Activated CD4-positive, alpha-beta T cell treated with anti-CD3 and anti-CD28 coated beads, Interleukin-2, amount 10 ng/mL, durations not matched to agents 24 days and 14 days (primary cell): Measurements from ENCODE around the gene DGKH. TPM values are rescaled to one million over a fixed set of nuclear protein-coding genes. Genes with fewer than 3 reads are reported as not detected.

Experiments
- DNase-seq: peaks from one replicate; pipeline ENCODE4 v3.0.0; 2022
- H3K27ac Mint-ChIP-seq: one replicate; pipeline ENCODE4 v1.8.0; 2022; ENCODE audit warnings: mild to moderate bottlenecking, mixed read lengths
- H3K27me3 Mint-ChIP-seq: one replicate; pipeline ENCODE4 v1.8.0; 2022; ENCODE audit warnings: mixed read lengths
- H3K36me3 Mint-ChIP-seq: one replicate; pipeline ENCODE4 v1.8.0; 2022; ENCODE audit warnings: low read depth, mild to moderate bottlenecking, mixed read lengths
- H3K4me1 Mint-ChIP-seq: one replicate; pipeline ENCODE4 v1.8.0; 2021; ENCODE audit warnings: mixed read lengths
- H3K4me3 Mint-ChIP-seq: one replicate; pipeline ENCODE4 v1.8.0; 2022; ENCODE audit warnings: mild to moderate bottlenecking, moderate library complexity, mixed read lengths
- H3K9me3 Mint-ChIP-seq: one replicate; pipeline ENCODE4 v1.8.0; 2021; ENCODE audit warnings: mixed read lengths
- intact Hi-C: fragments of 100-400 bp; cut with micrococcal nuclease; formaldehyde crosslinking; loops from one replicate; pipeline ENCODE4 v1.15.1; 2023
- total RNA-seq: library from RNA; stranded (reverse); gene quantifications from 2 replicates; pipeline ENCODE4 v1.2.3, GENCODE V29; 2022

Gene DGKH
- total RNA-seq, 1 donor from 2014 or later: 17.9 TPM

- DNase-seq: no peak
- intact Hi-C loops: no loop called here
- no peak overlapping the region for H3K27ac Mint-ChIP-seq
- no peaks in the 10 kb centered on the region for H3K9me3 Mint-ChIP-seq
- peaks cover 2% of the 10 kb centered on the region for H3K4me1 Mint-ChIP-seq
- no peak overlapping the region for H3K4me3 Mint-ChIP-seq
- H3K36me3 Mint-ChIP-seq: peaks cover 13% of the 10 kb centered on the region
- H3K27me3 Mint-ChIP-seq: no peaks in the 10 kb centered on the region
Measured at GRCh38 chr13:42232671-42233070, 184.2 kb downstream of the DGKH start.

GRCh38 chr13:42233726-42234125 is 185.3 kb downstream of the DGKH start:
- Mint-ChIP-seq H3K9me3 (no peaks in the 10 kb centered on the region), H3K4me1 (no peaks in the 10 kb centered on the region), H3K27me3 (no peaks in the 10 kb centered on the region), H3K36me3 (peaks cover 14% of the 10 kb centered on the region), H3K4me3 (no peak overlapping the region), H3K27ac (no peak overlapping the region)
- no peak for DNase-seq
- intact Hi-C loops: no loop called here

GRCh38 chr13:42239161-42239560 is 190.7 kb downstream of the DGKH start:
- intact Hi-C loops: no loop called here
- no peak for DNase-seq
- Mint-ChIP-seq H3K9me3 (no peaks in the 10 kb centered on the region), H3K27me3 (no peaks in the 10 kb centered on the region), H3K4me3 (no peak overlapping the region), H3K27ac (no peak overlapping the region), H3K4me1 (no peaks in the 10 kb centered on the region), H3K36me3 (peaks cover 6% of the 10 kb centered on the region)

- no peaks in the 10 kb centered on the region for H3K4me1 Mint-ChIP-seq
- no peaks in the 10 kb centered on the region for H3K27me3 Mint-ChIP-seq
- intact Hi-C loops: no loop called here
- peaks cover 6% of the 10 kb centered on the region for H3K36me3 Mint-ChIP-seq
- DNase-seq: no peak
- H3K9me3 Mint-ChIP-seq: no peaks in the 10 kb centered on the region
- H3K27ac Mint-ChIP-seq: no peak overlapping the region
- H3K4me3 Mint-ChIP-seq: no peak overlapping the region
Measured at GRCh38 chr13:42239644-42240043, 191.2 kb downstream of the DGKH start.

GRCh38 chr13:42246541-42246940 is 198.1 kb downstream of the DGKH start:
- no peak for DNase-seq
- H3K27me3 Mint-ChIP-seq: peaks cover 2% of the 10 kb centered on the region
- peaks cover 7% of the 10 kb centered on the region for H3K4me1 Mint-ChIP-seq
- no peaks in the 10 kb centered on the region for H3K36me3 Mint-ChIP-seq
- H3K27ac Mint-ChIP-seq: no peak overlapping the region
- no peak overlapping the region for H3K4me3 Mint-ChIP-seq
- intact Hi-C loops: no loop called here
- H3K9me3 Mint-ChIP-seq: no peaks in the 10 kb centered on the region

GRCh38 chr13:42247883-42248282 is 199.4 kb downstream of the DGKH start:
- peaks cover 7% of the 10 kb centered on the region for H3K27me3 Mint-ChIP-seq
- H3K4me3 Mint-ChIP-seq: no peak overlapping the region
- intact Hi-C loops: no loop called here
- H3K36me3 Mint-ChIP-seq: no peaks in the 10 kb centered on the region
- no peaks in the 10 kb centered on the region for H3K9me3 Mint-ChIP-seq
- H3K27ac Mint-ChIP-seq: peak overlapping the region; percentile 68
- no peak for DNase-seq
- peaks cover 7% of the 10 kb centered on the region for H3K4me1 Mint-ChIP-seq

GRCh38 chr13:42255886-42256285 is 207.4 kb downstream of the DGKH start:
- H3K36me3 Mint-ChIP-seq: no peaks in the 10 kb centered on the region
- H3K27me3 Mint-ChIP-seq: peaks cover 11% of the 10 kb centered on the region
- H3K4me3 Mint-ChIP-seq: no peak overlapping the region
- H3K4me1 Mint-ChIP-seq: peaks cover 9% of the 10 kb centered on the region
- intact Hi-C loops: no loop called here
- no peak for DNase-seq
- no peak overlapping the region for H3K27ac Mint-ChIP-seq
- peaks cover 11% of the 10 kb centered on the region for H3K9me3 Mint-ChIP-seq

GRCh38 chr13:42258747-42259146 is 210.3 kb downstream of the DGKH start:
- intact Hi-C loops: no loop called here
- Mint-ChIP-seq H3K27ac (no peak overlapping the region), H3K27me3 (peaks cover 6% of the 10 kb centered on the region), H3K4me3 (no peak overlapping the region), H3K9me3 (peaks cover 24% of the 10 kb centered on the region), H3K4me1 (peaks cover 9% of the 10 kb centered on the region), H3K36me3 (no peaks in the 10 kb centered on the region)
- no peak for DNase-seq

- Mint-ChIP-seq H3K27ac (peak overlapping the region; percentile 51), H3K9me3 (peaks cover 24% of the 10 kb centered on the region), H3K4me3 (peak overlapping the region; percentile 15), H3K27me3 (peaks cover 10% of the 10 kb centered on the region), H3K36me3 (no peaks in the 10 kb centered on the region), H3K4me1 (peaks cover 9% of the 10 kb centered on the region)
- intact Hi-C loops: no loop called here
- no peak for DNase-seq
Measured at GRCh38 chr13:42259515-42259914, 211.1 kb downstream of the DGKH start.

GRCh38 chr13:42260903-42261654 is 212.6 kb downstream of the DGKH start:
- H3K27ac Mint-ChIP-seq: no peak overlapping the region
- H3K4me3 Mint-ChIP-seq: no peak overlapping the region
- H3K27me3 Mint-ChIP-seq: peaks cover 8% of the 10 kb centered on the region
- H3K4me1 Mint-ChIP-seq: peaks cover 9% of the 10 kb centered on the region
- H3K36me3 Mint-ChIP-seq: no peaks in the 10 kb centered on the region
- DNase-seq: no peak
- intact Hi-C loops: no loop called here
- peaks cover 24% of the 10 kb centered on the region for H3K9me3 Mint-ChIP-seq

GRCh38 chr13:42266473-42266872 is 218.0 kb downstream of the DGKH start:
- H3K4me1 Mint-ChIP-seq: peaks cover 13% of the 10 kb centered on the region
- DNase-seq: no peak
- H3K27ac Mint-ChIP-seq: no peak overlapping the region
- H3K27me3 Mint-ChIP-seq: peaks cover 11% of the 10 kb centered on the region
- peaks cover 3% of the 10 kb centered on the region for H3K36me3 Mint-ChIP-seq
- peaks cover 18% of the 10 kb centered on the region for H3K9me3 Mint-ChIP-seq
- intact Hi-C loops: no loop called here
- H3K4me3 Mint-ChIP-seq: no peak overlapping the region

- DNase-seq: no peak
- Mint-ChIP-seq H3K9me3 (peaks cover 8% of the 10 kb centered on the region), H3K27me3 (peaks cover 3% of the 10 kb centered on the region), H3K4me1 (peaks cover 36% of the 10 kb centered on the region), H3K27ac (peak overlapping the region; percentile 99), H3K36me3 (peaks cover 17% of the 10 kb centered on the region), H3K4me3 (peak overlapping the region; percentile 97)
- intact Hi-C loops: loop anchor here (2.0 to 10.0 kb wide), 3 partner anchors 222 to 813 kb away; partner anchors contain the start of genes DGKH and RGCC
Measured at GRCh38 chr13:42270160-42270856, 221.9 kb downstream of the DGKH start.

- peaks cover 3% of the 10 kb centered on the region for H3K27me3 Mint-ChIP-seq
- H3K36me3 Mint-ChIP-seq: peaks cover 21% of the 10 kb centered on the region
- H3K4me3 Mint-ChIP-seq: peak overlapping the region; percentile 97
- peaks cover 8% of the 10 kb centered on the region for H3K9me3 Mint-ChIP-seq
- peak overlapping the region; percentile 99 for H3K27ac Mint-ChIP-seq
- no peak for DNase-seq
- peaks cover 41% of the 10 kb centered on the region for H3K4me1 Mint-ChIP-seq
- intact Hi-C loops: loop anchor here (1.0 to 10.0 kb wide), 6 partner anchors 83 to 814 kb away; partner anchors contain the start of genes DGKH and RGCC
Measured at GRCh38 chr13:42270857-42271215, 222.4 kb downstream of the DGKH start.

GRCh38 chr13:42271337-42272114 is 223.1 kb downstream of the DGKH start:
- Mint-ChIP-seq H3K27ac (peak overlapping the region; percentile 99), H3K36me3 (peaks cover 24% of the 10 kb centered on the region), H3K27me3 (peaks cover 3% of the 10 kb centered on the region), H3K9me3 (peaks cover 8% of the 10 kb centered on the region), H3K4me3 (peak overlapping the region; percentile 97), H3K4me1 (peaks cover 44% of the 10 kb centered on the region)
- intact Hi-C loops: loop anchor here (1.0 to 10.0 kb wide), 6 partner anchors 83 to 814 kb away; partner anchors contain the start of genes DGKH and RGCC
- DNase-seq: peak; percentile 98
